IMR-90 (cell line): ENCODE measurements around the gene GLYAT. TPM values are rescaled to one million over a fixed set of nuclear protein-coding genes. Genes with fewer than 3 reads are reported as not detected.

Experiments
- ATAC-seq: fragments of 200-7000 bp; cut with Tn5 transposase; 2 replicates; pipeline ENCODE4 v1.9.1; 2020; ENCODE audit warnings: low read depth, mild to moderate bottlenecking, moderate library complexity
- BruUV-seq: library from RNA; stranded (reverse); fragments of 400-500 nt; replicated peaks from 2 replicates; lab custom pipeline; 2021; lab: Mats Ljungman, UMichigan
- CTCF ChIA-PET: fragments of 300-600 bp; formaldehyde crosslinking; extraction: SDS; loops from one replicate; lab custom pipeline; 2021; ENCODE audit warnings: antibody characterized with exemption; lab: Yijun Ruan, JAX
- POLR2A ChIA-PET: fragments of 300-600 bp; sonication (Branson Sonifier 250); formaldehyde crosslinking; loops from one replicate; lab custom pipeline; 2022; ENCODE audit warnings: antibody characterized with exemption; ENCODE audit not compliant: unreplicated experiment; lab: Charles Lee
- DNase-seq: peaks from one replicate; pipeline ENCODE4 v3.0.0; 2013
- H2AFZ ChIP-seq: replicated peaks from 2 replicates; pipeline ENCODE3; 2013; ENCODE audit warnings: low read length, mild to moderate bottlenecking; ENCODE audit not compliant: poor library complexity
- H2AK5ac ChIP-seq: 2 replicates; pipeline ENCODE4 v1.6.1; 2013; ENCODE audit warnings: low read depth, low read length, inconsistent platforms
- H2AK9ac ChIP-seq: replicated peaks from 2 replicates; pipeline ENCODE3; 2013; ENCODE audit warnings: mild to moderate bottlenecking, low read depth, low read length, moderate library complexity; ENCODE audit not compliant: poor library complexity
- H2BK120ac ChIP-seq: 2 replicates; pipeline ENCODE4 v1.6.1; 2013; ENCODE audit warnings: low read depth, low read length, inconsistent platforms
- H2BK15ac ChIP-seq: 3 replicates; pipeline ENCODE4 v1.6.1; 2013; ENCODE audit warnings: low read depth, low read length, inconsistent platforms
- H2BK20ac ChIP-seq: 2 replicates; pipeline ENCODE4 v1.6.1; 2013; ENCODE audit warnings: low read depth, mild to moderate bottlenecking, inconsistent platforms, low read length, moderate library complexity
- H2BK5ac ChIP-seq: 2 replicates; pipeline ENCODE4 v1.6.1; 2013; ENCODE audit warnings: mild to moderate bottlenecking, low read depth, low read length, inconsistent platforms; ENCODE audit not compliant: poor library complexity, severe bottlenecking
- H3K14ac ChIP-seq: replicated peaks from 2 replicates; pipeline ENCODE4 v1.6.1; 2013; ENCODE audit warnings: low read depth, low read length, inconsistent platforms
- H3K18ac ChIP-seq: 2 replicates; pipeline ENCODE4 v1.6.1; 2013; ENCODE audit warnings: low read depth, low read length, control low read depth
- H3K23ac ChIP-seq: 2 replicates; pipeline ENCODE4 v1.6.1; 2013; ENCODE audit warnings: low read depth, low read length, inconsistent platforms
- H3K27ac ChIP-seq: 2 replicates; pipeline ENCODE4 v1.5.1; 2013; ENCODE audit warnings: mild to moderate bottlenecking, control low read depth, low read length; ENCODE audit not compliant: insufficient read depth
- H3K27me3 ChIP-seq: 2 replicates; pipeline ENCODE4 v1.6.1; 2013; ENCODE audit warnings: low read length; ENCODE audit not compliant: control insufficient read depth, insufficient read depth
- H3K36me3 ChIP-seq: 2 replicates; pipeline ENCODE4 v1.6.1; 2013; ENCODE audit warnings: low read length, mixed read lengths; ENCODE audit not compliant: control insufficient read depth, insufficient read depth
- H3K4ac ChIP-seq: 2 replicates; pipeline ENCODE4 v1.6.1; 2013; ENCODE audit warnings: low read depth, low read length, inconsistent platforms
- H3K4me1 ChIP-seq: 2 replicates; pipeline ENCODE4 v1.6.1; 2013; ENCODE audit warnings: low read length, mixed read lengths; ENCODE audit not compliant: control insufficient read depth, insufficient read depth
- H3K4me2 ChIP-seq: 2 replicates; pipeline ENCODE4 v1.6.1; 2013; ENCODE audit warnings: low read depth, mild to moderate bottlenecking, control low read depth, low read length, moderate library complexity
- H3K4me3 ChIP-seq: 2 replicates; pipeline ENCODE4 v1.5.1; 2013; ENCODE audit warnings: low read depth, mild to moderate bottlenecking, control low read depth, low read length, moderate library complexity; ENCODE audit not compliant: insufficient read depth
- H3K56ac ChIP-seq: 2 replicates; pipeline ENCODE4 v1.6.1; 2013; ENCODE audit warnings: low read length, inconsistent platforms; ENCODE audit not compliant: insufficient read depth; ENCODE audit errors: extremely low read depth
- H3K79me1 ChIP-seq, 2 experiments: 2 replicates each; pipeline ENCODE4 v1.6.1; 2013; ENCODE audit warnings: low read length in 2 of 2, inconsistent platforms in 1 of 2, low read depth in 1 of 2
- H3K9ac ChIP-seq: 2 replicates; pipeline ENCODE4 v1.6.1; 2013; ENCODE audit warnings: low read depth, low read length, control low read depth
- H3K9me1 ChIP-seq: 2 replicates; pipeline ENCODE4 v1.6.1; 2013; ENCODE audit warnings: low read length, inconsistent platforms; ENCODE audit not compliant: insufficient read depth
- H3K9me3 ChIP-seq: 2 replicates; pipeline ENCODE4 v1.6.1; 2013; ENCODE audit warnings: low read length; ENCODE audit not compliant: control insufficient read depth, insufficient read depth
- H4K20me1 ChIP-seq: 2 replicates; pipeline ENCODE4 v1.6.1; 2013; ENCODE audit warnings: low read length, inconsistent platforms; ENCODE audit not compliant: insufficient read depth
- H4K5ac ChIP-seq: 2 replicates; pipeline ENCODE4 v1.6.1; 2013; ENCODE audit warnings: mild to moderate bottlenecking, low read depth, low read length, control low read depth
- H4K8ac ChIP-seq, 2 experiments: 2 replicates each; pipeline ENCODE4 v1.6.1; 2013; ENCODE audit warnings: low read depth in 2 of 2, low read length in 2 of 2, control low read depth in 1 of 2, inconsistent platforms in 1 of 2
- H4K91ac ChIP-seq: 2 replicates; pipeline ENCODE4 v1.6.1; 2013; ENCODE audit warnings: low read depth, low read length, inconsistent platforms; ENCODE audit not compliant: insufficient read depth
- CEBPB ChIP-seq: IDR thresholded peaks from 2 replicates; pipeline ENCODE4 v1.6.1; 2012; ENCODE audit warnings: low read depth, low read length, improper control_type of control experiment
- CHD1 ChIP-seq: IDR thresholded peaks from 2 replicates; pipeline ENCODE4 v1.6.1; 2012; ENCODE audit warnings: low read depth, low read length, improper control_type of control experiment
- MAZ ChIP-seq: IDR thresholded peaks from 2 replicates; pipeline ENCODE4 v1.6.1; 2012; ENCODE audit warnings: low read depth, mild to moderate bottlenecking, low read length, improper control_type of control experiment, moderate library complexity, borderline replicate concordance
- RCOR1 ChIP-seq: IDR thresholded peaks from 2 replicates; pipeline ENCODE4 v1.6.1; 2012; ENCODE audit warnings: mild to moderate bottlenecking, low read length, improper control_type of control experiment; ENCODE audit not compliant: insufficient replicate concordance
- WGBS, 2 experiments: methylation state at CpG; one replicate each; pipeline versions ENCODE4 v1.1.5 to v1.1.7; 2013; ENCODE audit warnings: missing lambda C conversion rate in 2 of 2; ENCODE audit not compliant: insufficient read length in 1 of 2; ENCODE audit errors: extremely low coverage in 2 of 2; 5-methylcytosine and 5-hydroxymethylcytosine counted together
- dilution Hi-C: fragments of 300-500 bp; cut with HindIII; formaldehyde crosslinking; loops from one replicate; pipeline ENCODE4 v1.14.3; 2018; ENCODE audit warnings: low sequenced_read_pairs; ENCODE audit not compliant: unreplicated experiment
- in situ Hi-C: fragments of 300-500 bp; cut with MboI; formaldehyde crosslinking; loops from 3 replicates; pipeline ENCODE4 v1.14.3; 2019; ENCODE audit warnings: low sequenced_read_pairs, inconsistent platforms, mixed read lengths
- intact Hi-C: fragments of 100-400 bp; cut with micrococcal nuclease; formaldehyde crosslinking; loops from 2 replicates; pipeline ENCODE4 v1.10.0; 2022
- polyA plus RNA-seq, 3 experiments: library from polyadenylated mRNA; depleted of rRNA; stranded (reverse); fragments of >200 nt; gene quantifications; 2 replicates each; pipeline ENCODE4 v1.2.3, GENCODE V29; 2012; ENCODE audit warnings: low replicate concordance in 1 of 3
- total RNA-seq: library from RNA; depleted of rRNA; stranded (reverse); fragments of >200 nt; gene quantifications from 2 replicates; pipeline ENCODE4 v1.2.3, GENCODE V29; 2012

GLYAT gene
- total and polyA plus RNA-seq, 2 of the 4 experiments (the other 2 are of a cell fraction) = not detected

DNA sequence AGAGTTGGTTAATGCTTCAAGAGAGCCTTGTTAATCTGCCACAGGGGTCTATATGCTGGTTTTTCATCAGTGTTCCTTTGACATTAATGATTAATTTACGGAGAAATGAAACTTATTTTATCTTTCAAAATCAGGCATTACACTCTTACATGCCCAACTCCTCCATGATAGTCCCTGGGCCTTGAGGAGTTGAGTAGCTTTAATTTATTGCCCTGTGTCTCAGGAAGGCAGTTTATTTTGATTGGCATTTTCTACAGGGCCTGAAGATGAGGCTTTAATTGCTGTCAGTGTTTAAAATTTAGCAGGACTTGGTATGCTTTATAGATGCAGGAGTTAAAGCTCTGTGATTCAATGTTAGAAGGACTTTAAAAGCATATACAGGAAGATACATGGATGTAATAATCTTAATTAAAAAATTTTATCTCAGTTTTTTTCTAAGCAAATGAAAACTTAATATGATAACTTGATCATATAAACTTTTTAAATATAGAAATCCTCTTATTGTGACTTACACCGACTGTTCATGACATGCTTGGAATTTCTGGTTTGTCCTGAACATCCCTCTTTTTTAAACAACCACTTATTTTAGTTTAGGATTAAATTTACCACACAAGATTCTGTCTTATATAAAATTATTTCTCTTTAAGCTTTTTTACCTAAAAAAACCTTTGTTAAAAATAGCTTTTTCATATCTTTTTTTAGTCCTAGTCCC is 12.2 kb downstream of the GLYAT start:
- no peak overlapping the region for H4K5ac ChIP-seq
- no CpG with 5 or more reads among the region's 2 CpGs for WGBS, 2 experiments
- no peak overlapping the region for H2AK9ac ChIP-seq
- H3K23ac ChIP-seq = no peak overlapping the region
- H3K9me1 ChIP-seq = no peaks in the 10 kb centered on the region
- no peak for TF ChIP-seq CHD1
- no peak for TF ChIP-seq CEBPB
- TF ChIP-seq MAZ = no peak
- no peak for TF ChIP-seq RCOR1
- in situ Hi-C loops (no loop called here), dilution Hi-C loops (no loop called here), intact Hi-C loops (no loop called here)
- DNase-seq (no peak), ATAC-seq (no peak)
- no peak overlapping the region for H2AFZ ChIP-seq
- no peak overlapping the region for H2BK20ac ChIP-seq
- no peak overlapping the region for H2BK5ac ChIP-seq
- H3K9me3 ChIP-seq = no peaks in the 10 kb centered on the region
- no peak overlapping the region for H3K4ac ChIP-seq
- no peaks in the 10 kb centered on the region for H4K20me1 ChIP-seq
- H3K56ac ChIP-seq = no peak overlapping the region
- H3K18ac ChIP-seq = no peak overlapping the region
- H3K4me2 ChIP-seq = no peak overlapping the region
- H3K27me3 ChIP-seq = no peaks in the 10 kb centered on the region
- no peak overlapping the region for H4K91ac ChIP-seq
- no peak overlapping the region for H2BK120ac ChIP-seq
- H2BK15ac ChIP-seq = no peak overlapping the region
- H2AK5ac ChIP-seq = no peak overlapping the region
- H3K27ac ChIP-seq = no peak overlapping the region
- H3K36me3 ChIP-seq = no peaks in the 10 kb centered on the region
- no peak overlapping the region for H3K14ac ChIP-seq
- no peak overlapping the region for H4K8ac ChIP-seq
- H3K4me1 ChIP-seq = no peaks in the 10 kb centered on the region
- no TSS peak for BruUV-seq
- ChIA-PET CTCF (interaction anchor here (0.6 kb wide), 1 partner anchor 47 kb away, joined by 3 read pairs; no protein-coding TSS in a partner anchor), POLR2A (no interaction called here)
- no peak overlapping the region for H3K4me3 ChIP-seq
- H3K9ac ChIP-seq = no peak overlapping the region
- no peaks in the 10 kb centered on the region for H3K79me1 ChIP-seq
